Ishikawa (cell line): ENCODE data around the gene TAB3.

Experiments
- CEBPB ChIP-seq: IDR thresholded peaks from 2 replicates; pipeline ENCODE4 v1.6.1; 2012
- CREB1 ChIP-seq: IDR thresholded peaks from 2 replicates; pipeline ENCODE4 v1.6.1; 2012; ENCODE audit warnings: low read depth
- EGR1 ChIP-seq: IDR thresholded peaks from 2 replicates; pipeline ENCODE4 v1.6.1; 2012
- EP300 ChIP-seq: IDR thresholded peaks from 2 replicates; pipeline ENCODE4 v1.6.1; 2012; ENCODE audit warnings: borderline replicate concordance
- FOXM1 ChIP-seq: IDR thresholded peaks from 2 replicates; pipeline ENCODE4 v1.6.1; 2012; ENCODE audit warnings: low read depth, borderline replicate concordance
- NFIC ChIP-seq: IDR thresholded peaks from 2 replicates; pipeline ENCODE4 v1.6.1; 2012
- RAD21 ChIP-seq: IDR thresholded peaks from 2 replicates; pipeline ENCODE4 v1.6.1; 2012; ENCODE audit warnings: low read depth
- REST ChIP-seq: IDR thresholded peaks from 2 replicates; pipeline ENCODE4 v1.6.1; 2012; ENCODE audit warnings: low read depth, mild to moderate bottlenecking
- TAF1 ChIP-seq: IDR thresholded peaks from 2 replicates; pipeline ENCODE4 v1.6.1; 2012; ENCODE audit warnings: low read depth, mild to moderate bottlenecking
- TCF12 ChIP-seq: IDR thresholded peaks from 2 replicates; pipeline ENCODE4 v1.6.1; 2012; ENCODE audit warnings: low read depth
- TEAD4 ChIP-seq: IDR thresholded peaks from 2 replicates; pipeline ENCODE4 v1.6.1; 2012
- YY1 ChIP-seq: IDR thresholded peaks from 2 replicates; pipeline ENCODE4 v1.6.1; 2012; ENCODE audit warnings: low read depth
- ZBTB7A ChIP-seq: IDR thresholded peaks from 2 replicates; pipeline ENCODE4 v1.6.1; 2012; ENCODE audit warnings: low read depth
- TF ChIP-seq, protein P1 (sequence below): IDR thresholded peaks from 2 replicates; pipeline ENCODE4 v1.6.1; 2012
- TF ChIP-seq, protein P2 (sequence below): IDR thresholded peaks from 2 replicates; pipeline ENCODE4 v1.6.1; 2012

TAB3 gene

GRCh38 chrX:30793767-30794103, 95.3 kb downstream of the TAB3 start:
- TF ChIP-seq RAD21 (no peak), YY1 (no peak), CEBPB (no peak), FOXM1 (no peak), TAF1 (no peak), ZBTB7A (no peak), TCF12 (no peak), EP300 (no peak), REST (no peak)

DNA sequence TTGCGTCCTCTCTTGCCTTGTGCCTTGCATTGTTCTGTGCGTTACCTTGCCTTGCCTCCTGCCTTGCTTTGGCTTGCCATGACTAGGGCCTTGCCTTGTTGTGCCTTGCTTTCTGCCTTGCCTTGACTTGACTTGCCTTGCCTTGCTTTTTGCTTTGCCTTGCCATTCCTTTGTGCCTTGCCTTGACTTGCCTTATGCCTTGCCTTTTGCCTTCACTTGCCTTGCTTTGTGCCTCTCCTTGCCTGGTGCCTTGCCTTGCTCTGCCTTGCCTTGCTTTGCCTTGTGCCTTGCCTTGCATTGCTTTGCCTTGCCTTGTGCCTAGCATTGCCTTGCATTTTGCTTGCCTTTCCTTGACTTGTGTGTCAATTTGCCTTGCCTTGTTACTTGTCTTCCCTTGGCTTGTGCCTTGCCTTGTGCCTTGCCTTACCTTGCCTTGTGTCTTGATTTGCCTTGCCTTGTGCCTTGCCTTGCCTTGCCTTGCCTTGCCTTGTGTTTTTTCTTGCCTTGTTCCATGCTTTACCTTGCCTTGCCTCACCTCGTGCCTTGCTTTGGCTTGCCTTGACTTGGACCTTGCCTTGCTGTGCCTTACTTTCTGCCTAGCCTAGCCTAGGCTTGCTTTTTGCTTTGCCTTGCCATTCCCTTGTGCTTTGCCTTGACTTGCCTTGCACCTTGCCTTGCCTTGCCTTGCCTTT, 95.8 kb downstream of the TAB3 start:
- TF ChIP-seq EP300 (no peak), TCF12 (no peak), TEAD4 (no peak), EGR1 (no peak), ZBTB7A (no peak), NFIC (no peak), TAF1 (no peak), FOXM1 (no peak), RAD21 (no peak), CEBPB (no peak)
- TF ChIP-seq, protein P1, sequence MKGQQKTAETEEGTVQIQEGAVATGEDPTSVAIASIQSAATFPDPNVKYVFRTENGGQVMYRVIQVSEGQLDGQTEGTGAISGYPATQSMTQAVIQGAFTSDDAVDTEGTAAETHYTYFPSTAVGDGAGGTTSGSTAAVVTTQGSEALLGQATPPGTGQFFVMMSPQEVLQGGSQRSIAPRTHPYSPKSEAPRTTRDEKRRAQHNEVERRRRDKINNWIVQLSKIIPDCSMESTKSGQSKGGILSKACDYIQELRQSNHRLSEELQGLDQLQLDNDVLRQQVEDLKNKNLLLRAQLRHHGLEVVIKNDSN, result no peak

- TF ChIP-seq REST, result no peak
- no peak for TF ChIP-seq TAF1
- TF ChIP-seq NFIC, result no peak
- no peak for TF ChIP-seq CEBPB
- no peak for TF ChIP-seq RAD21
- TF ChIP-seq ZBTB7A, result no peak
- TF ChIP-seq EGR1, result no peak
- TF ChIP-seq, protein P2, sequence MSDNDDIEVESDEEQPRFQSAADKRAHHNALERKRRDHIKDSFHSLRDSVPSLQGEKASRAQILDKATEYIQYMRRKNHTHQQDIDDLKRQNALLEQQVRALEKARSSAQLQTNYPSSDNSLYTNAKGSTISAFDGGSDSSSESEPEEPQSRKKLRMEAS, result no peak
- TF ChIP-seq EP300, result no peak
Measured at GRCh38 chrX:30791296-30792278, 97.5 kb downstream of the TAB3 start.

DNA sequence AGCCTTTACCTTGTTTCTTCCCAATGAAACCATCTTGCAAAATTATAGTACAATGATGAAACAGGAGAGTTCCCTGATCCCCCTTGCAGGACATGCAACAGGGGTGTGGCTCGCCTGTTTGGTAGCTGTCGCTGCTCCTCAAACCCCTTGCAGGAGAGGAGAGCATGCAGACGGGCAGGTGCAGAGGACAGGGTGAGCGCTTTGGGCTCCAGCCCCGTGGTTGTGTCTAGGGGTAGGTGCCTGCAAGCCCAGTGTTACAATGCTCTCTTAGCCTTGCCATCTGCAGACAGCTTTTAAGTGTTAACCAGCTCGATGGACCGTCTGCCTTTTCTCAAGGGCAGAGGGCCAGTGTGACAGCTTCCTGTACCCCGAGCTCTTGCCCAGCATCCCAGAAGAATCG, 102.0 kb downstream of the TAB3 start:
- TF ChIP-seq, protein P1, result no peak
- TF ChIP-seq NFIC, result no peak
- no peak for TF ChIP-seq EP300

DNA sequence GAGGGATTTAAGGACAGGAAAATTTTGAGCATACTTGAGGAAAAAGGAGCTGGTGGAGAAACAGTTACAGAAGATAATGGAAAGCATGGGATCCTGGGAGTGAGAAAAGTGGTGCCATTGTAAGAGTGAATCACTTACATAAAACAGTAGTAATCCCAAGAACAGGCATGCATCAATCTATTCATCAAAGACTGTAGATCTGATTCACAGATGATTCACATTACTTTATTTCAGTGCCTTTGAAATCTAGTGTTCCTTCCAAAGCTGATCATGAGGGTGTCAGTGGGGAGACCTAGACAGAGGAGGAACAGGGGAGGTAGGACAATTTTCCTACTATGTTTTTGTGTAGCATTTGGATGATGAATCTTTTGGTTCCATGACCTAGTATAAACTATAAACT, 102.7 kb downstream of the TAB3 start:
- TF ChIP-seq ZBTB7A, result no peak
- no peak for TF ChIP-seq FOXM1
- TF ChIP-seq, protein P2, result no peak
- TF ChIP-seq TEAD4, result no peak
- no peak for TF ChIP-seq EP300
- TF ChIP-seq YY1, result no peak
- no peak for TF ChIP-seq RAD21
- TF ChIP-seq REST, result no peak
- no peak for TF ChIP-seq NFIC
- TF ChIP-seq TAF1, result no peak
- no peak for TF ChIP-seq CEBPB
- TF ChIP-seq, protein P1, result no peak
- no peak for TF ChIP-seq TCF12
- TF ChIP-seq CREB1, result no peak
- TF ChIP-seq EGR1, result no peak
